IMR-90 (cell line): ENCODE measurements around the gene ZDHHC4. TPM values are rescaled to one million over a fixed set of nuclear protein-coding genes. Genes with fewer than 3 reads are reported as not detected.

Experiments
- ATAC-seq: fragments of 200-7000 bp; cut with Tn5 transposase; 2 replicates; pipeline ENCODE4 v1.9.1; 2020; ENCODE audit warnings: low read depth, mild to moderate bottlenecking, moderate library complexity
- BruUV-seq: library from RNA; stranded (reverse); fragments of 400-500 nt; replicated peaks from 2 replicates; lab custom pipeline; 2021; lab: Mats Ljungman, UMichigan
- CTCF ChIA-PET: fragments of 300-600 bp; formaldehyde crosslinking; extraction: SDS; loops from one replicate; lab custom pipeline; 2021; ENCODE audit warnings: antibody characterized with exemption; lab: Yijun Ruan, JAX
- POLR2A ChIA-PET: fragments of 300-600 bp; sonication (Branson Sonifier 250); formaldehyde crosslinking; loops from one replicate; lab custom pipeline; 2022; ENCODE audit warnings: antibody characterized with exemption; ENCODE audit not compliant: unreplicated experiment; lab: Charles Lee
- DNase-seq: peaks from one replicate; pipeline ENCODE4 v3.0.0; 2013
- H2AFZ ChIP-seq: replicated peaks from 2 replicates; pipeline ENCODE3; 2013; ENCODE audit warnings: low read length, mild to moderate bottlenecking; ENCODE audit not compliant: poor library complexity
- H2AK5ac ChIP-seq: 2 replicates; pipeline ENCODE4 v1.6.1; 2013; ENCODE audit warnings: low read depth, low read length, inconsistent platforms
- H2AK9ac ChIP-seq: replicated peaks from 2 replicates; pipeline ENCODE3; 2013; ENCODE audit warnings: mild to moderate bottlenecking, low read depth, low read length, moderate library complexity; ENCODE audit not compliant: poor library complexity
- H2BK120ac ChIP-seq: 2 replicates; pipeline ENCODE4 v1.6.1; 2013; ENCODE audit warnings: low read depth, low read length, inconsistent platforms
- H2BK15ac ChIP-seq: 3 replicates; pipeline ENCODE4 v1.6.1; 2013; ENCODE audit warnings: low read depth, low read length, inconsistent platforms
- H2BK20ac ChIP-seq: 2 replicates; pipeline ENCODE4 v1.6.1; 2013; ENCODE audit warnings: low read depth, mild to moderate bottlenecking, inconsistent platforms, low read length, moderate library complexity
- H2BK5ac ChIP-seq: 2 replicates; pipeline ENCODE4 v1.6.1; 2013; ENCODE audit warnings: mild to moderate bottlenecking, low read depth, low read length, inconsistent platforms; ENCODE audit not compliant: poor library complexity, severe bottlenecking
- H3K14ac ChIP-seq: replicated peaks from 2 replicates; pipeline ENCODE4 v1.6.1; 2013; ENCODE audit warnings: low read depth, low read length, inconsistent platforms
- H3K18ac ChIP-seq: 2 replicates; pipeline ENCODE4 v1.6.1; 2013; ENCODE audit warnings: low read depth, low read length, control low read depth
- H3K23ac ChIP-seq: 2 replicates; pipeline ENCODE4 v1.6.1; 2013; ENCODE audit warnings: low read depth, low read length, inconsistent platforms
- H3K27ac ChIP-seq: 2 replicates; pipeline ENCODE4 v1.5.1; 2013; ENCODE audit warnings: mild to moderate bottlenecking, control low read depth, low read length; ENCODE audit not compliant: insufficient read depth
- H3K27me3 ChIP-seq: 2 replicates; pipeline ENCODE4 v1.6.1; 2013; ENCODE audit warnings: low read length; ENCODE audit not compliant: control insufficient read depth, insufficient read depth
- H3K36me3 ChIP-seq: 2 replicates; pipeline ENCODE4 v1.6.1; 2013; ENCODE audit warnings: low read length, mixed read lengths; ENCODE audit not compliant: control insufficient read depth, insufficient read depth
- H3K4ac ChIP-seq: 2 replicates; pipeline ENCODE4 v1.6.1; 2013; ENCODE audit warnings: low read depth, low read length, inconsistent platforms
- H3K4me1 ChIP-seq: 2 replicates; pipeline ENCODE4 v1.6.1; 2013; ENCODE audit warnings: low read length, mixed read lengths; ENCODE audit not compliant: control insufficient read depth, insufficient read depth
- H3K4me2 ChIP-seq: 2 replicates; pipeline ENCODE4 v1.6.1; 2013; ENCODE audit warnings: low read depth, mild to moderate bottlenecking, control low read depth, low read length, moderate library complexity
- H3K4me3 ChIP-seq: 2 replicates; pipeline ENCODE4 v1.5.1; 2013; ENCODE audit warnings: low read depth, mild to moderate bottlenecking, control low read depth, low read length, moderate library complexity; ENCODE audit not compliant: insufficient read depth
- H3K56ac ChIP-seq: 2 replicates; pipeline ENCODE4 v1.6.1; 2013; ENCODE audit warnings: low read length, inconsistent platforms; ENCODE audit not compliant: insufficient read depth; ENCODE audit errors: extremely low read depth
- H3K79me1 ChIP-seq, 2 experiments: 2 replicates each; pipeline ENCODE4 v1.6.1; 2013; ENCODE audit warnings: low read length in 2 of 2, inconsistent platforms in 1 of 2, low read depth in 1 of 2
- H3K9ac ChIP-seq: 2 replicates; pipeline ENCODE4 v1.6.1; 2013; ENCODE audit warnings: low read depth, low read length, control low read depth
- H3K9me1 ChIP-seq: 2 replicates; pipeline ENCODE4 v1.6.1; 2013; ENCODE audit warnings: low read length, inconsistent platforms; ENCODE audit not compliant: insufficient read depth
- H3K9me3 ChIP-seq: 2 replicates; pipeline ENCODE4 v1.6.1; 2013; ENCODE audit warnings: low read length; ENCODE audit not compliant: control insufficient read depth, insufficient read depth
- H4K20me1 ChIP-seq: 2 replicates; pipeline ENCODE4 v1.6.1; 2013; ENCODE audit warnings: low read length, inconsistent platforms; ENCODE audit not compliant: insufficient read depth
- H4K5ac ChIP-seq: 2 replicates; pipeline ENCODE4 v1.6.1; 2013; ENCODE audit warnings: mild to moderate bottlenecking, low read depth, low read length, control low read depth
- H4K8ac ChIP-seq, 2 experiments: 2 replicates each; pipeline ENCODE4 v1.6.1; 2013; ENCODE audit warnings: low read depth in 2 of 2, low read length in 2 of 2, control low read depth in 1 of 2, inconsistent platforms in 1 of 2
- H4K91ac ChIP-seq: 2 replicates; pipeline ENCODE4 v1.6.1; 2013; ENCODE audit warnings: low read depth, low read length, inconsistent platforms; ENCODE audit not compliant: insufficient read depth
- BHLHE40 ChIP-seq: fragments of 150-350 bp; IDR thresholded peaks from 2 replicates; pipeline ENCODE4 v1.6.1; 2016; ENCODE audit warnings: mild to moderate bottlenecking, low read depth, low read length
- ELK1 ChIP-seq: fragments of 150-350 bp; IDR thresholded peaks from 2 replicates; pipeline ENCODE4 v1.6.1; 2016; ENCODE audit warnings: low read depth, mild to moderate bottlenecking, low read length, moderate library complexity, borderline replicate concordance
- MAZ ChIP-seq: IDR thresholded peaks from 2 replicates; pipeline ENCODE4 v1.6.1; 2012; ENCODE audit warnings: low read depth, mild to moderate bottlenecking, low read length, improper control_type of control experiment, moderate library complexity, borderline replicate concordance
- NFE2L2 ChIP-seq: fragments of 150-350 bp; IDR thresholded peaks from 2 replicates; pipeline ENCODE4 v1.6.1; 2016; ENCODE audit warnings: low read depth, mild to moderate bottlenecking, low read length
- RCOR1 ChIP-seq: IDR thresholded peaks from 2 replicates; pipeline ENCODE4 v1.6.1; 2012; ENCODE audit warnings: mild to moderate bottlenecking, low read length, improper control_type of control experiment; ENCODE audit not compliant: insufficient replicate concordance
- SMC3 ChIP-seq: fragments of 150-350 bp; IDR thresholded peaks from 2 replicates; pipeline ENCODE4 v1.6.1; 2016; ENCODE audit warnings: low read depth, mild to moderate bottlenecking, antibody characterized with exemption, low read length, moderate library complexity
- USF2 ChIP-seq: fragments of 150-350 bp; IDR thresholded peaks from 2 replicates; pipeline ENCODE4 v1.6.1; 2017; ENCODE audit warnings: mild to moderate bottlenecking, antibody characterized with exemption, low read length, low read depth
- WGBS, 2 experiments: methylation state at CpG; one replicate each; pipeline versions ENCODE4 v1.1.5 to v1.1.7; 2013; ENCODE audit warnings: missing lambda C conversion rate in 2 of 2; ENCODE audit not compliant: insufficient read length in 1 of 2; ENCODE audit errors: extremely low coverage in 2 of 2; 5-methylcytosine and 5-hydroxymethylcytosine counted together
- dilution Hi-C: fragments of 300-500 bp; cut with HindIII; formaldehyde crosslinking; loops from one replicate; pipeline ENCODE4 v1.14.3; 2018; ENCODE audit warnings: low sequenced_read_pairs; ENCODE audit not compliant: unreplicated experiment
- in situ Hi-C: fragments of 300-500 bp; cut with MboI; formaldehyde crosslinking; loops from 3 replicates; pipeline ENCODE4 v1.14.3; 2019; ENCODE audit warnings: low sequenced_read_pairs, inconsistent platforms, mixed read lengths
- intact Hi-C: fragments of 100-400 bp; cut with micrococcal nuclease; formaldehyde crosslinking; loops from 2 replicates; pipeline ENCODE4 v1.10.0; 2022
- polyA plus RNA-seq, 3 experiments: library from polyadenylated mRNA; depleted of rRNA; stranded (reverse); fragments of >200 nt; gene quantifications; 2 replicates each; pipeline ENCODE4 v1.2.3, GENCODE V29; 2012; ENCODE audit warnings: low replicate concordance in 1 of 3
- total RNA-seq: library from RNA; depleted of rRNA; stranded (reverse); fragments of >200 nt; gene quantifications from 2 replicates; pipeline ENCODE4 v1.2.3, GENCODE V29; 2012

The ZDHHC4 gene
- total and polyA plus RNA-seq, 2 of the 4 experiments (the other 2 are of a cell fraction) = 43.9 to 58.3 TPM

- ATAC-seq = no peak
- Histone ChIP-seq H3K14ac (no peak overlapping the region), H3K79me1 (no peaks in the 10 kb centered on the region), H3K27me3 (peaks cover 6% of the 10 kb centered on the region; the same call in 1 of the 2 replicates), H3K18ac (no peak overlapping the region), H3K36me3 (peaks cover 5% of the 10 kb centered on the region; the same call in 1 of the 2 replicates), H3K9me1 (no peaks in the 10 kb centered on the region), H2AK5ac (no peak overlapping the region), H3K4ac (no peak overlapping the region), H4K5ac (no peak overlapping the region), H2BK5ac (no peak overlapping the region), H2BK15ac (no peak overlapping the region), H3K56ac (no peak overlapping the region), H2BK20ac (no peak overlapping the region), H4K20me1 (no peaks in the 10 kb centered on the region), H3K9ac (no peak overlapping the region), H2AFZ (no peak overlapping the region), H3K4me2 (no peak overlapping the region), H3K9me3 (no peaks in the 10 kb centered on the region), H2BK120ac (no peak overlapping the region), H4K8ac (no peak overlapping the region), H2AK9ac (no peak overlapping the region), H3K4me3 (no peak overlapping the region), H3K23ac (no peak overlapping the region), H3K4me1 (peaks cover 3% of the 10 kb centered on the region; the same call in 1 of the 2 replicates), H4K91ac (no peak overlapping the region), H3K27ac (no peak overlapping the region)
- 40% methylated on average over 1 of the region's 7 CpGs; no CpG with 5 or more reads in 1 of the 2 experiments for WGBS, 2 experiments
- TF ChIP-seq MAZ (no peak), SMC3 (no peak), USF2 (no peak), ELK1 (no peak), RCOR1 (no peak), BHLHE40 (no peak), NFE2L2 (no peak)
- intact Hi-C loops (no loop called here), dilution Hi-C loops (no loop called here), in situ Hi-C loops (no loop called here)
- ChIA-PET POLR2A (no interaction called here), CTCF (no interaction called here)
- no TSS peak for BruUV-seq
- no peak for DNase-seq
Measured at GRCh38 chr7:6612819-6613218, 35.6 kb downstream of the ZDHHC4 start.
